ENCODE measurements around the gene PSMA5. TPM values are rescaled to one million over a fixed set of nuclear protein-coding genes. Genes with fewer than 3 reads are reported as not detected.

Gene PSMA5
- total RNA-seq, 1 experiment from 2014 or later = 133 TPM

DNA sequence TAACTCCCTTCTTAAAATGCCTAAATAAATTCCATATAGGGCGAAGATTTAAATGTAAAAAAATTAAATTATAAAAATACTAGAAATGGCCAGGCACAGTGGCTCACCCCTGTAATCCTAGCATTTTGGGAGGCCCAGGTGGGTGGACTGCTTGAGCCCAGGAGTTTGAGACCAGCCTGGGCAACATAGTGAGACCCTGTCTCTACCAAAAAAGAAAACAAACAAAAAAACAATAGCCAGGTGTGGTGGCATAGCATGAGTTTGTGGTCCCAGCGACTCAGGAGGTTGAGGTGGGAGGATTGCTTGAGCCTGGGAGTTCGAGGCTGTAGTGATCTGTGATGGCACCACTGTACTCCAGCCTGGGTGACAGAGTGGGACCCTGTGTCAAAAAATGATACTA lies 46.3 kb downstream of the PSMA5 start:
- Histone ChIP-seq H3K27me3 (ENCODE audit: insufficient read depth, low read length) (no peaks in the 10 kb centered on the region), H3K4ac (ENCODE audit: low read depth, low read length) (no peak overlapping the region), H3K9ac (ENCODE audit: extremely low read depth, insufficient read length, low read length) (no peak overlapping the region), H2BK20ac (ENCODE audit: low read depth, low read length, poor library complexity, severe bottlenecking) (no peak overlapping the region), H3K14ac (ENCODE audit: insufficient read depth, low read length) (no peak overlapping the region), H4K5ac (ENCODE audit: insufficient read length, low read depth, low read length) (no peak overlapping the region), H4K91ac (ENCODE audit: insufficient read length, low read depth, low read length) (no peak overlapping the region), H4K8ac (replicated peaks; ENCODE audit: insufficient read length, low read depth, low read length) (no peak overlapping the region), H2BK5ac (ENCODE audit: insufficient read length, low read length) (no peak overlapping the region), H3K79me2 (ENCODE audit: insufficient read depth, low read length) (peaks cover 7% of the 10 kb centered on the region; the same call in 1 of the 2 replicates), H3K4me1 (ENCODE audit: insufficient read depth, low read length) (peaks cover 4% of the 10 kb centered on the region; the same call in 1 of the 2 replicates), H3K18ac (ENCODE audit: insufficient read length, low read depth, low read length) (no peak overlapping the region), H2BK12ac (ENCODE audit: insufficient read length, low read depth, low read length) (no peak overlapping the region), H2AK5ac (ENCODE audit: insufficient read length, low read length) (no peak overlapping the region), H3K4me2 (ENCODE audit: insufficient read depth, insufficient read length, low read length) (no peak overlapping the region), H3K23me2 (ENCODE audit: insufficient read length, low read depth, low read length, poor library complexity, severe bottlenecking) (no peaks in the 10 kb centered on the region), H3K56ac (ENCODE audit: insufficient read length, low read depth, low read length) (no peak overlapping the region), H2BK15ac (ENCODE audit: low read depth, low read length) (no peak overlapping the region), H4K20me1 (ENCODE audit: control insufficient read depth, insufficient read depth, insufficient read length) (no peaks in the 10 kb centered on the region), H3K9me3 (ENCODE audit: control insufficient read depth, low read depth, low read length) (no peaks in the 10 kb centered on the region), H3K79me1 (ENCODE audit: insufficient read depth, low read depth, low read length, poor library complexity, severe bottlenecking) (peaks cover 17% of the 10 kb centered on the region), H2AFZ (ENCODE audit: low read length) (no peak overlapping the region), H3K27ac (ENCODE audit: insufficient read length, low read depth, low read length) (no peak overlapping the region), H2BK120ac (ENCODE audit: low read depth, low read length, poor library complexity, severe bottlenecking) (no peak overlapping the region), H3T11ph (ENCODE audit: low read length) (no peak overlapping the region), H3K23ac (ENCODE audit: insufficient read length, low read depth, low read length) (no peak overlapping the region)
- Mint-ChIP-seq H3K4me3 (no peak overlapping the region), H3K27ac (no peak overlapping the region), H3K4me1 (peaks cover 32 to 33% of the 10 kb centered on the region in 2 experiments), H3K9me3 (peaks cover 3 to 4% of the 10 kb centered on the region in 2 experiments; a peak in 2 of 5 replicates), H3K27me3 (ENCODE audit: low read depth) (no peaks in the 10 kb centered on the region), H3K36me3 (ENCODE audit: insufficient read depth in 1 of 3, low read depth in 3 of 3) (peaks cover 5 to 10% (median 8%) of the 10 kb centered on the region in 3 experiments)
- no CpG with 5 or more reads among the region's 3 CpGs for WGBS (ENCODE audit: extremely low coverage, insufficient read length, low lambda C conversion rate)
- TF ChIP-seq CTCF (conservative IDR thresholded peaks at IDR 0.05) = no peak
- DNase-seq = no peak
